SIG-M5 treated with dmso at 0.1 percent for 504 hours (cell line): Measurements from ENCODE around the gene NUDT17.
"Not testable (repeated sequence)": the region's sequence is repeated elsewhere in the genome, so short reads cannot be mapped to it uniquely, and the experiment has no call there.

Experiments
- DNase-seq: peaks from one replicate; lab custom pipeline; 2025; ENCODE audit not compliant: unreplicated experiment; lab: John Stamatoyannopoulos, UW

Gene NUDT17, protein sequence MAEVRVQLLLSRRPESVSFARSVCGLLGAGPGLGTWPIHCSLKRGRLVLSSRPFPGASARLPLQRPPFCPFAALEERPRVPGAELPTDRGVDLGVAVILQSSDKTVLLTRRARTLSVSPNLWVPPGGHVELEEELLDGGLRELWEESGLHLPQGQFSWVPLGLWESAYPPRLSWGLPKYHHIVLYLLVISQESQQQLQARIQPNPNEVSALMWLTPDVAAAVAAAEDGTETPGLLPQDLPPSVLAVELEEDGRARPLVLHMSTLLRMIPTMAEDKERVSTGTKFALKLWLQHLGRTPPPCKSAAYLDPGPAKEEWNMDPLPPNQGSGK

DNA sequence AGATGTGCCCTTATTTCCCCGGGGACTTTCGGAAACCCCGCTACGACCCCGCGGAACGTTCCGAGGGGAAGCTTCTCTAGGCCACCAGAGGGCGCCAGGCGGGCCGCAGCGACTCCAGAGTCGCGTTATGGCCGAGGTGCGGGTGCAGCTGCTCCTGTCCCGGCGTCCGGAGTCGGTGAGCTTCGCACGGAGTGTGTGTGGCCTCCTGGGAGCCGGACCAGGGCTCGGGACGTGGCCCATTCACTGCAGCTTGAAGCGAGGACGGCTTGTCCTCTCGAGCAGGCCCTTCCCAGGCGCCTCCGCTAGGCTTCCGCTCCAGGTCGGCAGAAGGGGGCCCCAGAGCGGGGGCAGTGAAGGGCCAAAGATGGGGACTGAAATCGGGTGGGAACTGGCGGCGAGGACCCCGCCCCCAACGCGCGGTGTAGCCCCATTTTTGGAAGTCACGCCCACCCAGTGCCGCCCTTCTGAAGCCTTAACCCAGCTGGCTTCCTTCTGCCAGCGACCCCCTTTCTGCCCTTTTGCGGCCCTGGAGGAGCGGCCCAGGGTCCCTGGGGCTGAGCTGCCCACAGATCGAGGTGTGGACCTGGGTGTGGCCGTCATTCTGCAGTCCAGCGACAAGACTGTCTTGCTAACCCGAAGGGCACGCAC, at the start of gene NUDT17:
Gene NUDT17, plus strand, starts transcription at position 117 of the 648 bp plus-strand sequence. Its CDS starts 11 bp downstream, at position 128.
- DNase-seq = peak; percentile 80

DNA sequence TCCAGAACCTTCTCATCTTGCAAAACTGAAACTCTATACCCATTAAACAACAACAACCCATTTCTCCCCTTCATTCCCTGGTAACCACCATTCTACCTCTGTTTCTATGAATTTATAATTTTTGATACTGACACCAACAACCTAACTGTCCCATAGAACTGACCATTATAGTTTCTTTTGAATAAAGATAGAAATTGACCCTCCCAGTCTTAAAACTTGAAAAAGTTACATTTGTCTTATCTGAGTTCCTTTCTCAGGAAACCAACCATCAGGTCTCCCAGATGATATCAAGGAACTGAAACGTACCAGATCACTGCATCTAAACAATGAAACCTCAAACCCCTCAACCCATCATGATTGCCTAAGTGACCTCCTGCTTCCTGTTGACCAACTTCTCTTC, 48.7 kb upstream of the NUDT17 start:
- no peak for DNase-seq

DNA sequence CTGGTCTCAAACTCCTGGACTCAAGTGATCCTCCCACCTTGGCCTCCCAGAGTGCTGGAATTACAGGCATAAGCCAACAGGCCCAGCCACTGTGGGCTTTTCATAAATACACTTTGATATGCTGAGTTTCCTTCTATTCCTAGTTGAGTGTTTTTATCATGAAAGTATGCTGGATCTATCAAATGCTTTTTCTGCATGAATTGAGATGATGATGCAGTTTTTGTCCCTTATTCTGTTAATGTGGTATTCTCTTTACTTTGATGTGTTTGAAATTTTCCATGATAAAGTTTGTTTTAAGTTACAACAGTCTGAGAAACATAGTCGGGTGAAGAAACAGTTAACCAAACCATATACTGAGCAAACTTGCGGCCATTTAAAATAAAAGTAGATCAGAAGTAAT, 45.6 kb upstream of the NUDT17 start:
- no peak for DNase-seq

DNA sequence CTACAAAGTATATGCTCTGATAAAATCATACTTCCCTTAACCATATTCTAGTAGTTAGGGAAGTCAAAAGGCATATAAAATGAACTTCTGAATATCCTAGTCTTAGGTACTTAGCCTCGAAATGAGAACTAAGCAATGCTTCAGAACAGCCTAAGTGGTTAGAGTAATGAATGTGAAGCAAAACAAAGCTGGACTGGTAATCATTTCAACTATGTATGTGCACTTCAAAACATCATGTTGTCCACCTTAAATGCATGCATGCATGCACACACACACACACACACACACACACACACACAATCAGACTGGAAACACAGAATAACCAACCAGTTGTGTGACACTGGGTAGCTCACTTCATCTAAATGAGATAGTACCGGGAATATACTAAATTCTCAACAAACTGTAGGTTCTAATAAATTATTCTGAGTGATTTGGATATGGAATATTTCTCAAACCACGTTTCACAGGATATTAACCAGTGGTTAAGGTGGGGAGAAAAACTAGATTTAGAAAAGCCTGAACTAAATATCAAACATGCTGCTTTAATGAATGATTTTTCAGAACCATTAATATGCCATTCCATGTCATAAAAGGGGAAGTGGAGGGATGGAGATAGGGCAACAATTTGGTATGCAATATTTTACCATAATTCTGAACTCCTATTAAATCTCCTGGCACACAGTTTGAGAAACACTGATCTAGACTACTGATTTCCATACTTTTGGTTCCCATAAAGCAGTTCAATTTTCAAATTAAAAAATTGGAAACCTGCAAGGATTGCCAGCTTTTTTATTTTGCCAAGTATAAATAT, 41.0 kb upstream of the NUDT17 start:
- DNase-seq = no peak

DNA sequence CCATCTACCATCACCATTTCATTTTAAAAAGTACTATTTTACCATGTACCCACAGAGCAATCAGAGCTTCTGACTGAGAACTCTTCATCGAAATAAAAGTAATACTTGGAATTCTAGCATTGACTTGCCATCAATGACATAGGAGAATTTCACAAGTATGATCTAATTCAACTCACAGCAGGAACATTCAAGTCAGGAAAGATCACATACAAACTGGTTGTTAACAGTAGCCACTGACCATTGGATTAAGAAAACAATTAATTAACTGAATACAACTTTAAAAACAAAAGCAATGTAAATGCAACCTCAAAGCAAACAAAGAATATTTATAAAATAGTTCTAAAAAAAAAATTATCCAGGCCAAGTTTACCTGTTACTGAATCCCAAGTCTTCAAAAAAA, 40.4 kb upstream of the NUDT17 start:
- no peak for DNase-seq

DNA sequence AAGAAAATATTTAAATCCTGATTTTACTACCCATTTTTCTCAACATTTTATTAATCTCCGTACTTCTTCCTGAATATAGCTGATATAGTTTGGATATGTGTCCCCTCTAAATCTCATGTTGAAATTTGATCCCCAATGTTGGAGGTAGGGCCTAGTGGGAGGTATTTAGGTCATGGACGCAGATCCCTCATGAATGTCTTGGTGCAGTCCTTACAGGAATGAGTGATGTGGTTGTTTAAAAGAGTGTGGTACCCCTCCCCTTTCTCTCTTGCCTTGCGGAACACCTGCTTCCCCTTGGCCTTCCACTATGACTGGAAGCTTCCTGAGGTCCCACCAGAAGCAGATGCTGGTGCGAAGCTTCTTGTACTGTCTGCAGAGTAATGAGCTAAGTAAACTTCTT, 39.0 kb upstream of the NUDT17 start:
- no peak for DNase-seq

DNA sequence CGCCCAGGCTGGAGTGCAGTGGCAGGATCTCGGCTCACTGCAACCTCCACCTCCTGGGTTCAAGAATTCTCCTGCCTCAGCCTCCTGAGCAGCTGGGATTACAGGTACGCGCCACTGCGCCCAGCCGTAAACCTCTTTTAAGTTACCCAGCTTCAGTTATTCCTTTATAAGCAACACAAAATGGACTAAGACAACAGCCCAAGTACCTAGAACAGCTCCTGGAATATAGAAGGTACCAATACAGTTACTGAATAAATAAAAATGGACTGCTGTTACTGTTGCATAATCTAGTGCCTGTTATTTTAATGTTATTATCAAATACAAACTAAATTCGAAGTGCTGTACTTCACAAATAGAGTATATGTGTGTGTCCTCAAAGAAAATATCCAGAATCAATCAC, 38.6 kb upstream of the NUDT17 start:
- no peak for DNase-seq

DNA sequence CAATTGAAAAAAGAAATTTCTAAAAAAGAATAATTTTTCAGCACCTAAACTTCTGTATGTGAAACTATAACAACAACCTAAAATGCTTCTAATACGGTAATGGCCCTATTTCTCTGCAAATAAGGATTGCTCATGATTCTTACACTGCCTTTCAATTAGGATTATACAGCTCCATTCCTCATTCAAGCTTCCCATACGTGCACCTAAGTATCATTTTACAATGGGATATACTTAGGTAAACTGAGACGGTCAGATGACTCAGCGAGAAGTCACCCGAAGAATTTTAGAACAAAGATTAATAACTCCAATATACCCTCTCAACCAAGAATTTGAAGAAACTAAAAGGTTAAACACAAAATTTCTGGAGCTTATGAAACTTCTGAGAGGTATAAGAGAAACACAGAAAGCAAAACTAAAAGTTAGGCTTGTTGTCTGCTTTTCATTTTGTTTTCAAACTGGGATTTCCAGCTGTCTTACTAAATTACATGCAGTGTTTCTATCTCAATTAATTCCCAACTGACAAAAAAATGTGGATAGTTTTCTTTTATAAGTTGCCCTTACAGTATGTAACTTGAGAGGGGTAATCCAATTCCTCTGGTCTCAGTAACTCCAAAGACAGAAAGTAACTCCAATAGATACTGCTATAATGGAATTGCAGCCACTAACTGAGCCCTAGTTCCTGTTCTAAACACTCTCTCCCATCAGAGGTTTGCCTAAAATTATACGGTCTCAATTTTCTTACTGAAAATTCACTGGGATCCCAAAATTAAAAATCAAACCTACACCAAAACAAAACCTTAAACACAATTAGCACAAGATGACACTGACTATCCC, 32.2 kb upstream of the NUDT17 start:
- not testable (repeated sequence) for DNase-seq

DNA sequence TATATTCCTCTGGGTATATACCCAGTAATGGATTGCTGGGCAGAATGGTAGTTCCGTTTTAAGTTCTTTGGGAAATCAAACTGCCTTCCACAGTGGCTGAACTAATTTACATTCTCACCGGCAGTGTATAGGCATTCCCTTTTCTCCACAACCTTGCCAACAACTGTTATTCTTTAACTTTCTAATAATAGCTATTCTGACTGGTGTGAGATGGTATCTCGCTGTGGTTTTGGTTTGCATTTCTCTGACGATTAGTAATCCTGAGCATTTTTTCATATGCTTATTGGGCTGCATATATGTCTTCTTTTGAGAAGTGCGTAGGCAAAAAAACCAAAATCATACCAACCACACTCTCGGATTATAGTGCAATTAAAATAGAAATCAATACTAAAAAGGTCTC, 27.3 kb upstream of the NUDT17 start:
- not testable (repeated sequence) for DNase-seq

DNA sequence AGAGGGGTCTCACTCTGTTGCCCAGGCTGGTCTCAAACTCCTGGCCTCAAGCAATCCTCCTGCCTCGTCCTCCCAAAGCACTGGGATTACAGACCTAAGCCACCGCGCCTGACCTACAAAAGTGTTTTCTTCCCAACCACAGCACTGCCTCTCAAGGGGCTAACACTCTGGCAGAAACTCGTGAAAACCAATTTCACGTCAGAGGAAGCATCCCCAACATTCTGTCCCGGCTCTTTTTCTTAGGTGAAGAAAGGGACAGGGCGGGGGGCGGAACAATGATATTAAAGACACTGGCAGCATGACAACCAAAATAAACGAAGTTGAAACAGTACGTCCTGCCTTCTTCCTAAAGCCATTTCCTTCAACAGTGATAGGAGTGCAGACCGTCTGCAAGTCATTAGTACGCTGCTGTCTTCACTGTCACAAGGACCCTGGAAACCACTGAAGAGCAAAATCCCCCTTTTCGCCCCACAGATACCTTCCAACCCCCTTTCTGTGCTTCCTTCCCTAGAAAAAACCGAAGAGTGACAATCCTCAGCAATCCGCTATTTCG, 22.6 kb upstream of the NUDT17 start:
- DNase-seq = not testable (repeated sequence)

DNA sequence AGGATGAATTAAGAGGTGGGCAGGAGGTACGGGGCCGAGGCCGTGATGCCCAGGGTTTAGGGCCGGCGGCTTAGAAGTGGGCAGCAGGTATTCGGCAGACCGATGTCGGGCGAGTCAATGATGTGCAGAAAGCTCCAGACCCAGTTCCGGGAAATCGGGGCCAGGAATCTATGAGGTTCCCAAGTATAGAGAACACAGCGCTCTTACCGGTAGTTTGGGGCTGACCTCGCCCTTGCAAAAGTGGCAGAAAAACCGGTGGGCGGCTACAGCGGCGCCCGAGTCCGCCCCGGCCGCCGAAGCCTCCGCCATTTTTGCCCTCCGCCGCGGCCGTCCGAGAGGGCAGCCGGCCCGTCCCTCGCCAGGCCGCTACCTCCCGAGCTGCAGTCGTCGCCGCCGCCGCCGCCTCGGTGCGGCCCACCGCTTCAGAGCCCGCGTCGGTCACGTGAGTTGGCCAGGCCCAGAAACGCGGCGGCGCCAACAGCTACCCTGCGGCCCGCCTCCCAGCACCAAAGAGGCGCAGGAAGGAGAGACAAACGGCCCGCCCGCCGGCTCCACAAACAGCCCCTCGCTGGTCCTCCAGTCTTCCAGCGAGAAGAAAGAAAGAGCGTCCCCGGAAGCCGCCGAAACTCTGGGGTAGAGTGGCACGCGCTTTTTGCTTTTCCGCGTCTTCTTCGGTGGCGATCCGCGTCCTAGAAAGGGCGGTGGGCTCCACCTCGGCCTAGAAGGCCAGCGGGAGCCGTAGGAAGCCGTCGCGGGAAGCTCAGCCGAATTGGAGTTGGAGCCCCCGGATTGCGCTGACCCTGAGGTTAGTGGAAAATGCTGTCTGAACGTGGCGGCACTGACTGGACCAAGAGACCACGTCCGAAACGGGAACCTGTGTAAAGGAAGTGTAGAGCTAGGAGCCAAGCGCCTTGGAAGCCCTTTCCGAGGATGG, 21.6 kb upstream of the NUDT17 start, which contains the start of the genes POLR3C and RNF115:
Gene POLR3C, plus strand, starts transcription at position 636 of the 934 bp plus-strand sequence. CDS start 1,577 bp downstream, outside the sequence.
Gene RNF115, minus strand, starts transcription at position 531 of the 934 bp plus-strand sequence. Its CDS starts 222 bp downstream, at position 309.
- DNase-seq = peak; percentile 97

DNA sequence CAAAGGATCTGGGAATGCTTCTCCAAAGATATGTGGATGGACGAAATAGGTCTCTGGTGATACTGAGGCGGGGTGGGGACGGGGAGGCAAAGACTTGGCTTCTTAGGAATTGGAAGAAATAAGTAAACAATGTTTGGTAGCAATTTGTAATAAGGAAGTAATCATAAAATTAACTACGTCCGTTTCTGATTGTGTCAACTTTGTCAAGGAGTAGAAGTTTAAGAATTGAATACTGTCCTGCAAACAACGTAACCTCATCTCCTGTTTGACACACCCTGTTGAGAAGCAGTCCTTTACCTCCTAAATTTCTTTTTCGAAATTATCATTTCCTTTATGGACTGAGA, 21.0 kb upstream of the NUDT17 start:
- no peak for DNase-seq

DNA sequence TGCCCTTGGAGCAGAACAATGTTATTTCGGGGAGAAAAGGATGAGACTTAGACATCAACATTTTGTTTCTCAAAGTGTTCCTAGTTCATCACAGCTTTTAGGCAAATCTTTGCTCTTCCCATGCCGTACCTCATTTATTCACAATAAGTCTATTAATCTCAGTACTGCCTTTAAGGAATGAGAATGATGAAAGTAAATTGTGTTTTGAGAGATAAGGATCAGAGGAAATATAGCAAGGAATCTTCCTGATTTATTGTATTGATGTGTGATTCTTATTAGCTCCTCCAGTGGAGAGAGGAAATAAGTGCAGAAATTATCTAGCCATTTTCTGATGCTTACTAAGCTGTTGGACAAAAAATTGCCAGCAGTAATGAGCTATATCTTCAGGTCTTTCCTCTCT, 19.4 kb upstream of the NUDT17 start:
- DNase-seq = no peak

DNA sequence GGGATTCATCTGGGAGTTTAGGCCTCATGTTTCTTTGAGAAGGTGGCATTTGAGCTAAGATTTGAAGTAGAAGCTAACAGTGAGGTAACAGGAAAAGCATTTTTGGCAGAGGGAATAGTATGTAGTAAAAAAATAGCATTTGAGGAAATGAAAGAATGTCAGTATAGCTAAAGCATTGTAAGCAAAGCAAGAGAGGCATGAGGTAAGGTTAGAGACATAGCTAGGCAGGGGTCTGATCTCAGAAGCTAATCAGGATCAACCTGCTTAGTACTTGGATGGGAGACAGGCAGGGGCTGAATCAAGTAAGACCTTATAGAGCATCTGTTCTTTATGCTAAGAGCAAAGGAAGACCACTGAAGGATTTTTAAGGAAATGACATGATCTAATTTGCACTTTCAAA, 17.5 kb upstream of the NUDT17 start:
- peak; percentile 25 for DNase-seq

DNA sequence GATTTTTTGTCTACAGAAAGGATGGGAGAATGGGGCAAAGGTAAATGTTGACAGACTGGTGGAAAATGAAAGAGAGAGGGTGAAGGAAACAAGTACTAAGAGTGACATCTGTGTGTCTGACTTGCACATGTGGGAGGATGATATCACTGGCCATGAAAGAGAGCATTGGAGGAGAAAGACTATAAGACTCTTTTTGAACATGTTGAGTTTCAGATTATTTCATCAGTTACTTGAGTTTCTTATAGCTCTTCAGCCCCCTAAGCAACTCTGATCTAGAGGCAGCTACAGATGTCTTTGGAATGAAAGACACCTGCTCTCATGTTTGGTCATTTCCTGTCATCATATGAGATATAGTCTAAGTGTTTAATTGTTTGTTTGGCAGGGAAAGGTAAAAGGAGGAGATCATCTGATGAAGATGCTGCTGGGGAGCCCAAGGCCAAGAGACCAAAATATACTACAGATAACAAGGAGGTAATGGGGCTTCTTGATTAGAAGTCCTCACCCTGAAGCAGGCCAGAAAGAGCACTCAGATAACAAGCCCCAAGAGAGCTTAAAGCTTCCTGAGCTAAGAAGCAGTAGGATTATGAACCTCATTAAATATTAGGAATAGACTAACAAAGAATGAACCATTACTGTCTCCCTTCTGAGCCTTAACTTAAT, 16.9 kb upstream of the NUDT17 start:
- no peak for DNase-seq

DNA sequence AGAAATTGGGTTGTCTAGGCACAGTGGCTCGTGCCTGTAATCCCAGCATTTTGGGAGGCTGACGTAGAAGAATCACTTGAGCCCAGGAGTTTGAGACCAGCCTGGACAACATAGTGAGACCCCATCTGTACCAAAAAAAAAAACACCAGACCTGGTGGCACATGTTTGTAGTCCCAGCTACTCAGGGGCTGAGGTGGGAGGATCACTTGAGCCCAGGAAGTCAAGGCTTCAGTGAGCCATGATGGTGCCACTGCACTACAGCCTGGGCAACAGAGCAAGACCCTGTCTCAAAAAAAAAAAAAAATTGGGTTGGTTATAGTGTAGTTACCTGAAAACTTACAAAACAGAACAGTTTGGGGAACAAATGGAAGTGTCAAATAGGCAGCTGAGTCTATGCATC, 14.6 kb upstream of the NUDT17 start:
- not testable (repeated sequence) for DNase-seq

DNA sequence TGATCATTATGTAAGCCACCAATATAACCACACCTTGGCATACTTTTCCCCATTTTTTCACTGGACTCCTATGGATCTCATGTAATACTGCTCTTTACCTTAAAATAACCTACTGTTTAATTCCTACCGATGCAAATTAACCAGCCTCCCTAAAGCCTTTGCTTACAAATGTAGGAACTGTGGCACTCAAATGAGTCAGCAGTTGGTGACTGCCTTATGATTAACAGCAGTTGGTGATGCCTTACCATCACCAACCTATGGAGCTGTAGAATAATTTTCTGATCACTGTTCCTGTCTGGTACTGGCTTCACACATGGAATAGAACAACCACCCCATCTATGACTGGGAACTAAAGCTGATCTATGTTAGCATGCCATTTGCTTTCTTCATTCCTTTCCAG, 7.8 kb upstream of the NUDT17 start:
- no peak for DNase-seq

DNA sequence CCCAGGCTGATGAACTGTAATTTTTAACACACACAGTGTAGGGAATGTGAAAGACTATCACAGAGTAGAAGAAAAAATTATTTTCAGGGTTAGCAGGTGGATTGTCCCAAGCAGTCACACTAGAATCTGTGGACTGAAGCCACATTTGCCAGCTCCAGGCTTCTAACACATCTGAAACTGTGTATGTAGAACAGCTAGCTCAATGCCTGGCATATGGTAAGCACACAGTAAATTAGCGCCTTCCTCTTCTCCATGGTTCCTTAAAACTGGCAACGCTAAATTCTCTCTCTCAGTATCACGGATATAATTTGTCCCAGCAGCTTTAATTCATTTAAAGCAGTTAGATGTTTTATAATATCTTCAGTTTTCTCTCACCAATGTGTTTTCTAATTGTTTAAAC, 2.4 kb upstream of the NUDT17 start:
- DNase-seq = no peak

DNA sequence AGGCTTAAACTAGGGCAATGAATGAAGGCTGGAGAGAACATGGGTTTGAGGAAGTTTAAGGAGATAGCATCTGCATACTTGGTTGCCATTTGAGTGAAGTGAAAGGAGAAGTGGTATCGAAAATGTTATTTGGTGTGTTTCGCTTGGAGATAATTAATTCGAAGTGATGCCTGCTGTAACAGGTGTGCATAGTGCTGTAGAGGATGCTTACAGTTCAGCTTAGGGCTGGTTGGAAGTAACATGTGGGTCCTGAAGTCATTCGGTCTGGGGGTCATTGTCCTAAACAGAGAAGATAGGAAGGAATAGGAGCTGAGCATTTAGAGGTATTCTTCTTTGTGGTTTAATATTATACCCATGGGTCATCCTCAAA, 301 bp upstream of the NUDT17 start:
- DNase-seq = peak; percentile 97
